GM12873 (cell line): ENCODE data around the gene COPS3.

ENCODE experiments used
- CTCF ChIP-seq: IDR thresholded peaks from 2 replicates; pipeline ENCODE4 v1.5.1; 2012; ENCODE audit warnings: low read depth, mild to moderate bottlenecking, moderate library complexity, low read length, control low read depth; ENCODE audit not compliant: insufficient read depth; ENCODE audit errors: missing control alignments

The COPS3 gene

GRCh38 chr17:17203173-17203730 is 77.8 kb downstream of the COPS3 start:
- TF ChIP-seq CTCF: no peak

- no peak for TF ChIP-seq CTCF
Measured at GRCh38 chr17:17201907-17202306, 79.1 kb downstream of the COPS3 start.

GRCh38 chr17:17201271-17201670 is 79.8 kb downstream of the COPS3 start:
- TF ChIP-seq CTCF: no peak

- no peak for TF ChIP-seq CTCF
Measured at GRCh38 chr17:17200831-17201230, 80.2 kb downstream of the COPS3 start.

- no peak for TF ChIP-seq CTCF
Measured at GRCh38 chr17:17200311-17200710, 80.7 kb downstream of the COPS3 start.

GRCh38 chr17:17198281-17198680 is 82.8 kb downstream of the COPS3 start:
- TF ChIP-seq CTCF: no peak

GRCh38 chr17:17196776-17197175 is 84.3 kb downstream of the COPS3 start:
- no peak for TF ChIP-seq CTCF
